Neural cell (in vitro differentiated cells): Measurements from ENCODE around the gene COL6A2. TPM values are rescaled to one million over a fixed set of nuclear protein-coding genes. Genes with fewer than 3 reads are reported as not detected.

Experiments used
- H2AFZ ChIP-seq: fragments of 200-600, 300-800 bp; sonication (generic), shearing (Covaris generic); 2 replicates; pipeline ENCODE4 v1.6.0; 2014; ENCODE audit warnings: low read depth, mild to moderate bottlenecking, antibody characterized with exemption, low read length, moderate library complexity
- H3F3A ChIP-seq: fragments of 200-600 bp; shearing (Covaris generic); 2 replicates; pipeline ENCODE4 v1.6.1; 2016; ENCODE audit warnings: mild to moderate bottlenecking, moderate library complexity, mixed read lengths, antibody characterized with exemption, low read length; ENCODE audit not compliant: insufficient read depth, poor library complexity, severe bottlenecking
- H3K27ac ChIP-seq: fragments of 200-600, 300-800 bp; sonication (generic), shearing (Covaris generic); 2 replicates; pipeline ENCODE4 v1.5.1; 2014; ENCODE audit warnings: mild to moderate bottlenecking, low read length, moderate library complexity
- H3K27me3 ChIP-seq: fragments of 300-800, 200-600 bp; sonication (generic), shearing (Covaris generic); 2 replicates; pipeline ENCODE4 v1.6.0; 2014; ENCODE audit warnings: mild to moderate bottlenecking, low read depth, low read length, moderate library complexity; ENCODE audit not compliant: insufficient read depth
- H3K36me3 ChIP-seq: fragments of 300-800, 200-600 bp; sonication (generic), shearing (Covaris generic); 2 replicates; pipeline ENCODE4 v1.5.1; 2014; ENCODE audit warnings: mild to moderate bottlenecking, antibody characterized with exemption, low read length, moderate library complexity; ENCODE audit not compliant: insufficient read depth
- H3K4me2 ChIP-seq: fragments of 300-800, 200-600 bp; sonication (generic), shearing (Covaris generic); 2 replicates; pipeline ENCODE4 v1.6.0; 2014; ENCODE audit warnings: mild to moderate bottlenecking, low read length
- H3K4me3 ChIP-seq: fragments of 300-800, 200-600 bp; sonication (generic), shearing (Covaris generic); 2 replicates; pipeline ENCODE4 v1.5.1; 2014; ENCODE audit warnings: mild to moderate bottlenecking, low read length, moderate library complexity
- H3K79me2 ChIP-seq: fragments of 200-600 bp; shearing (Covaris generic); replicated peaks from 2 replicates; pipeline ENCODE4 v1.6.0; 2014; ENCODE audit warnings: mild to moderate bottlenecking, low read length, moderate library complexity; ENCODE audit not compliant: insufficient read depth
- H3K9ac ChIP-seq: fragments of 300-800, 200-600 bp; sonication (generic), shearing (Covaris generic); 2 replicates; pipeline ENCODE4 v1.6.1; 2016; ENCODE audit warnings: mild to moderate bottlenecking, low read length, mixed read lengths
- H3K9me2 ChIP-seq: fragments of 200-600 bp; shearing (Covaris generic); 2 replicates; pipeline ENCODE4 v1.6.1; 2016; ENCODE audit warnings: mild to moderate bottlenecking, low read length, mixed read lengths; ENCODE audit not compliant: insufficient read depth
- H3K9me3 ChIP-seq: fragments of 200-600, 300-800 bp; sonication (generic), shearing (Covaris generic); 2 replicates; pipeline ENCODE4 v1.6.1; 2016; ENCODE audit warnings: mild to moderate bottlenecking, mixed run types, low read length, moderate library complexity, mixed read lengths
- H4K20me1 ChIP-seq: fragments of 200-600 bp; shearing (Covaris generic); 2 replicates; pipeline ENCODE4 v1.6.1; 2016; ENCODE audit warnings: mild to moderate bottlenecking, mixed run types; ENCODE audit not compliant: insufficient read depth
- EP300 ChIP-seq: fragments of 450-650 bp; conservative IDR thresholded peaks from 2 replicates; pipeline ENCODE4 v1.6.1; 2014; ENCODE audit warnings: antibody characterized with exemption, mild to moderate bottlenecking, moderate library complexity; ENCODE audit not compliant: poor library complexity, severe bottlenecking
- EZH2 ChIP-seq: fragments of 200-600, 300-800 bp; shearing (Covaris generic), sonication (generic); IDR thresholded peaks from 2 replicates; pipeline ENCODE4 v1.6.1; 2014; ENCODE audit warnings: antibody characterized with exemption, low read length, borderline replicate concordance, mild to moderate bottlenecking; ENCODE audit not compliant: insufficient read depth, poor library complexity, severe bottlenecking
- MXI1 ChIP-seq: fragments of 450-650 bp; conservative IDR thresholded peaks from 2 replicates; pipeline ENCODE4 v1.6.1; 2014; ENCODE audit warnings: antibody characterized with exemption, mild to moderate bottlenecking; ENCODE audit not compliant: poor library complexity, severe bottlenecking
- POLR2AphosphoS5 ChIP-seq: IDR thresholded peaks from 2 replicates; pipeline ENCODE4 v1.6.1; 2012
- RAD21 ChIP-seq: fragments of 450-650 bp; conservative IDR thresholded peaks from 2 replicates; pipeline ENCODE4 v1.6.1; 2014; ENCODE audit warnings: antibody characterized with exemption, mild to moderate bottlenecking, moderate library complexity
- SMC3 ChIP-seq: fragments of 450-650 bp; conservative IDR thresholded peaks from 2 replicates; pipeline ENCODE4 v1.6.1; 2014; ENCODE audit warnings: antibody characterized with exemption, mild to moderate bottlenecking, moderate library complexity; ENCODE audit not compliant: poor library complexity
- TAF1 ChIP-seq: IDR thresholded peaks from 2 replicates; pipeline ENCODE4 v1.6.1; 2012; ENCODE audit warnings: low read depth
- polyA plus RNA-seq: library from polyadenylated mRNA; depleted of rRNA; stranded (reverse); fragments of >200 nt; gene quantifications from 2 replicates; pipeline ENCODE4 v1.2.3, GENCODE V29; 2014
- TF ChIP-seq, protein P1 (sequence below): IDR thresholded peaks from 2 replicates; pipeline ENCODE4 v1.6.1; 2012; ENCODE audit warnings: borderline replicate concordance
- TF ChIP-seq, protein P2 (sequence below): fragments of 450-650 bp; IDR thresholded peaks from 2 replicates; pipeline ENCODE4 v1.5.1; 2014; ENCODE audit warnings: antibody characterized with exemption, mild to moderate bottlenecking, moderate library complexity; ENCODE audit not compliant: poor library complexity, severe bottlenecking

Gene COL6A2
- polyA plus RNA-seq, 1 donor from 2014 or later: not detected

DNA sequence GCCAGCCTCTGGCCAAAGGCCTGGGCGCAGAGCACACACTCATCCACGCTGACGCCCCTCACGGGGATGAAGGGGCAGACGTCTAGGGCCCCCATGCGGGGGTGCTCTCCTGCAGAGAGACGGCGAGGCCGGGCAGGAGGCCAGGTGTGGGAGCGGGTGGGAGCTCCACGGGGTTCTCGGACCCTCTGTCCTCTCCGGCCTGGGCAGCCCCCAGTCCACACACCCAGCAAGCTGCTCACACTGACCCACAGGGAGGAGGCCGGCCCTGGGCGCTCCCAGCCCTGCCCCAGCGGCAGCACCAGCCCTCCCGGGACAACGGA is 55.0 kb downstream of the COL6A2 start:
- no peak overlapping the region for H3K4me3 ChIP-seq
- TF ChIP-seq MXI1 (no peak), EP300 (no peak), TAF1 (no peak), SMC3 (no peak), RAD21 (no peak)
- TF ChIP-seq, protein P1, sequence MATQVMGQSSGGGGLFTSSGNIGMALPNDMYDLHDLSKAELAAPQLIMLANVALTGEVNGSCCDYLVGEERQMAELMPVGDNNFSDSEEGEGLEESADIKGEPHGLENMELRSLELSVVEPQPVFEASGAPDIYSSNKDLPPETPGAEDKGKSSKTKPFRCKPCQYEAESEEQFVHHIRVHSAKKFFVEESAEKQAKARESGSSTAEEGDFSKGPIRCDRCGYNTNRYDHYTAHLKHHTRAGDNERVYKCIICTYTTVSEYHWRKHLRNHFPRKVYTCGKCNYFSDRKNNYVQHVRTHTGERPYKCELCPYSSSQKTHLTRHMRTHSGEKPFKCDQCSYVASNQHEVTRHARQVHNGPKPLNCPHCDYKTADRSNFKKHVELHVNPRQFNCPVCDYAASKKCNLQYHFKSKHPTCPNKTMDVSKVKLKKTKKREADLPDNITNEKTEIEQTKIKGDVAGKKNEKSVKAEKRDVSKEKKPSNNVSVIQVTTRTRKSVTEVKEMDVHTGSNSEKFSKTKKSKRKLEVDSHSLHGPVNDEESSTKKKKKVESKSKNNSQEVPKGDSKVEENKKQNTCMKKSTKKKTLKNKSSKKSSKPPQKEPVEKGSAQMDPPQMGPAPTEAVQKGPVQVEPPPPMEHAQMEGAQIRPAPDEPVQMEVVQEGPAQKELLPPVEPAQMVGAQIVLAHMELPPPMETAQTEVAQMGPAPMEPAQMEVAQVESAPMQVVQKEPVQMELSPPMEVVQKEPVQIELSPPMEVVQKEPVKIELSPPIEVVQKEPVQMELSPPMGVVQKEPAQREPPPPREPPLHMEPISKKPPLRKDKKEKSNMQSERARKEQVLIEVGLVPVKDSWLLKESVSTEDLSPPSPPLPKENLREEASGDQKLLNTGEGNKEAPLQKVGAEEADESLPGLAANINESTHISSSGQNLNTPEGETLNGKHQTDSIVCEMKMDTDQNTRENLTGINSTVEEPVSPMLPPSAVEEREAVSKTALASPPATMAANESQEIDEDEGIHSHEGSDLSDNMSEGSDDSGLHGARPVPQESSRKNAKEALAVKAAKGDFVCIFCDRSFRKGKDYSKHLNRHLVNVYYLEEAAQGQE: no peak
- H2AFZ ChIP-seq: no peak overlapping the region
- H3K4me2 ChIP-seq: no peak overlapping the region
- no peaks in the 10 kb centered on the region for H3K9me3 ChIP-seq
- H3K27ac ChIP-seq: no peak overlapping the region
- H3K9ac ChIP-seq: no peak overlapping the region
- no peaks in the 10 kb centered on the region for H3F3A ChIP-seq
- H3K79me2 ChIP-seq: no peaks in the 10 kb centered on the region
- no peaks in the 10 kb centered on the region for H3K9me2 ChIP-seq
- no peaks in the 10 kb centered on the region for H3K36me3 ChIP-seq
- H4K20me1 ChIP-seq: no peaks in the 10 kb centered on the region
- no peaks in the 10 kb centered on the region for H3K27me3 ChIP-seq

DNA sequence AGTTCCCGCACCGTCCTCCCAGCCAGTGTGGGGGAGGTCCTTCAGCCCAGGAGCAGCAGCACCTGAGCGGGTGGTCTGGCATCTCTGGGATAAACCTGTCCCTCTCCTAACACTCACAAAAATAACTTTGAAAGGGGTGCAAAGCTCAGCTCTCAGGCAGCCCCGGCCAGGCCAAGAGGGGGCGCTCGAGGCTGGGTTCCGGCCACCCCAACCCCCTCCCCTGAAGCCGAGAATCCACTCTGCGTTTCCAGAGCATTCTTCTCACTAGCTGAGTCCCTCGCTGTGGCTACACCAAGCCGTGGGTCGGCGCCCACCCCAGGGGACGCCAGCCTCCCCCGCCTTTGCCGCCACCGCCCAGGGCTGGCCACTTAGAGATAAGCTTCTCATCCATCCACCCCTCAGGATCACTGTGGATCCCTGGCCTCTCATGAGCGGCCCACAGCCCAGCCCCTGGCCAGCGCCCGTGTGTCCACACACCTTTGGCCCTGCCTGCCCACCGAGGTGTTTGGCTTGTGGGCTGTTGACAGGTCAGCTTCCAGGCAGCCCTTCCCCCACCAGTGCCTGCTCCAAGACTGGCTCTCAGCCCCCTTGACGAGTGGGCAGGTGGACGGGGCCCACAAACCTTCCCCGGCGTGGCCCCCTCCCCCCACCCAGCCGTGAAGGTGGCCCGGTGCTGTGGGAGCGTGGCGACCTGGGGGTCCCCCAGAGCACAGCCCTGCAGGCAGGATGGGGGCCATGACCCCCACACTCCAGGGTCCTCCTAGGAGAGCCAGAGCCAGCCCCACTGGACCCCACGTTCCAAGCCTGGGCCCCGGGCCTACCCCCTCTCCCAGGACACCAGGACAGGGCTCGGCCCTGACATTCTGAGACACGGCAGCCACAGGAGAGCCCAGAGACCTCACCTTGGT is 55.6 kb downstream of the COL6A2 start:
- Histone ChIP-seq H3K79me2 (no peaks in the 10 kb centered on the region), H2AFZ (no peak overlapping the region), H3K4me2 (no peak overlapping the region), H3F3A (no peaks in the 10 kb centered on the region), H3K9ac (no peak overlapping the region), H3K27ac (no peak overlapping the region), H4K20me1 (no peaks in the 10 kb centered on the region), H3K4me3 (no peak overlapping the region), H3K9me3 (no peaks in the 10 kb centered on the region), H3K36me3 (no peaks in the 10 kb centered on the region), H3K27me3 (no peaks in the 10 kb centered on the region), H3K9me2 (no peaks in the 10 kb centered on the region)
- TF ChIP-seq SMC3: no peak
- TF ChIP-seq EZH2: no peak
- TF ChIP-seq, protein P2, sequence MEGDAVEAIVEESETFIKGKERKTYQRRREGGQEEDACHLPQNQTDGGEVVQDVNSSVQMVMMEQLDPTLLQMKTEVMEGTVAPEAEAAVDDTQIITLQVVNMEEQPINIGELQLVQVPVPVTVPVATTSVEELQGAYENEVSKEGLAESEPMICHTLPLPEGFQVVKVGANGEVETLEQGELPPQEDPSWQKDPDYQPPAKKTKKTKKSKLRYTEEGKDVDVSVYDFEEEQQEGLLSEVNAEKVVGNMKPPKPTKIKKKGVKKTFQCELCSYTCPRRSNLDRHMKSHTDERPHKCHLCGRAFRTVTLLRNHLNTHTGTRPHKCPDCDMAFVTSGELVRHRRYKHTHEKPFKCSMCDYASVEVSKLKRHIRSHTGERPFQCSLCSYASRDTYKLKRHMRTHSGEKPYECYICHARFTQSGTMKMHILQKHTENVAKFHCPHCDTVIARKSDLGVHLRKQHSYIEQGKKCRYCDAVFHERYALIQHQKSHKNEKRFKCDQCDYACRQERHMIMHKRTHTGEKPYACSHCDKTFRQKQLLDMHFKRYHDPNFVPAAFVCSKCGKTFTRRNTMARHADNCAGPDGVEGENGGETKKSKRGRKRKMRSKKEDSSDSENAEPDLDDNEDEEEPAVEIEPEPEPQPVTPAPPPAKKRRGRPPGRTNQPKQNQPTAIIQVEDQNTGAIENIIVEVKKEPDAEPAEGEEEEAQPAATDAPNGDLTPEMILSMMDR: no peak
- TF ChIP-seq, protein P1: no peak
- TF ChIP-seq POLR2AphosphoS5: no peak
- TF ChIP-seq EP300: no peak
- no peak for TF ChIP-seq MXI1
- TF ChIP-seq TAF1: no peak
- TF ChIP-seq RAD21: no peak
